Bone marrow (tissue), 2 donors: Measurements from ENCODE around the gene LRP11.
"Not testable (repeated sequence)": the region's sequence is repeated elsewhere in the genome, so short reads cannot be mapped to it uniquely, and the experiment has no call there.

Source experiments
- DNase-seq, 2 donors: peaks; one replicate each; lab custom pipeline; 2025; lab: John Stamatoyannopoulos, UW

The LRP11 gene

GRCh38 chr6:149897855-149898744 lies 33.9 kb upstream of the LRP11 start, which contains the start of gene RAET1E:
RAET1E (minus strand) TSS chr6:149898113; CDS start chr6:149890901, 7,212 bp downstream.
- no peak for DNase-seq

- no peak for DNase-seq
Observed at GRCh38 chr6:149897015-149897697, 33.0 kb upstream of the LRP11 start.

GRCh38 chr6:149896491-149896890 lies 32.3 kb upstream of the LRP11 start:
- DNase-seq: peak in 1 of 2 donors; percentile 56

- DNase-seq: peak; percentile 7 to 91
Observed at GRCh38 chr6:149895833-149896271, 31.7 kb upstream of the LRP11 start.

- DNase-seq: no peak
Observed at GRCh38 chr6:149895048-149895590, 31.0 kb upstream of the LRP11 start.

GRCh38 chr6:149891864-149892263 lies 27.7 kb upstream of the LRP11 start:
- DNase-seq: not testable (repeated sequence)

- DNase-seq: no peak
Observed at GRCh38 chr6:149891259-149891658, 27.1 kb upstream of the LRP11 start.

GRCh38 chr6:149890629-149891045 lies 26.5 kb upstream of the LRP11 start:
- DNase-seq: no peak

GRCh38 chr6:149889326-149889725 lies 25.2 kb upstream of the LRP11 start:
- DNase-seq: no peak

- DNase-seq: no peak
Observed at GRCh38 chr6:149888659-149889058, 24.5 kb upstream of the LRP11 start.

- no peak for DNase-seq
Observed at GRCh38 chr6:149888093-149888492, 23.9 kb upstream of the LRP11 start.

GRCh38 chr6:149887343-149887742 lies 23.2 kb upstream of the LRP11 start:
- DNase-seq: no peak

- DNase-seq: no peak
Observed at GRCh38 chr6:149885888-149886287, 21.7 kb upstream of the LRP11 start.

GRCh38 chr6:149884617-149885016 lies 20.5 kb upstream of the LRP11 start:
- no peak for DNase-seq

GRCh38 chr6:149884215-149884614 lies 20.1 kb upstream of the LRP11 start:
- no peak for DNase-seq

GRCh38 chr6:149881860-149882259 lies 17.7 kb upstream of the LRP11 start:
- no peak for DNase-seq

GRCh38 chr6:149881066-149881766 lies 17.1 kb upstream of the LRP11 start:
- DNase-seq: no peak

- DNase-seq: no peak
Observed at GRCh38 chr6:149877659-149878058, 13.5 kb upstream of the LRP11 start.

GRCh38 chr6:149876241-149876933 lies 12.2 kb upstream of the LRP11 start:
- no peak for DNase-seq

- no peak for DNase-seq
Observed at GRCh38 chr6:149872233-149872632, 8.1 kb upstream of the LRP11 start.

- no peak for DNase-seq
Observed at GRCh38 chr6:149871182-149871581, 7.0 kb upstream of the LRP11 start.
